Activated CD4-positive, alpha-beta memory T cell treated with anti-CD3 and anti-CD28 coated beads for 36 hours (primary cell): ENCODE results near the gene SMIM43. TPM values are rescaled to one million over a fixed set of nuclear protein-coding genes. Genes with fewer than 3 reads are reported as not detected.

Source experiments
- CTCF ChIA-PET: fragments of 350-600 bp; sonication (Branson Sonifier 250); formaldehyde crosslinking; loops from one replicate; lab custom pipeline; 2021; ENCODE audit warnings: antibody characterized with exemption, inconsistent platforms; lab: Charles Lee
- POLR2A ChIA-PET: fragments of 350-600 bp; sonication (Branson Sonifier 250); formaldehyde crosslinking; loops from one replicate; lab custom pipeline; 2021; ENCODE audit warnings: antibody characterized with exemption; lab: Charles Lee
- DNase-seq: peaks from one replicate; pipeline ENCODE4 v3.0.0-alpha.2; 2020
- H3K27ac Mint-ChIP-seq: one replicate; pipeline ENCODE4 v1.8.0; 2021; ENCODE audit warnings: mixed read lengths
- H3K27me3 Mint-ChIP-seq: one replicate; pipeline ENCODE4 v1.8.0; 2021; ENCODE audit warnings: mixed read lengths
- H3K36me3 Mint-ChIP-seq: one replicate; pipeline ENCODE4 v1.8.0; 2021; ENCODE audit warnings: mixed read lengths
- H3K4me1 Mint-ChIP-seq: one replicate; pipeline ENCODE4 v1.8.0; 2021; ENCODE audit warnings: low read depth, mixed read lengths
- H3K4me3 Mint-ChIP-seq: one replicate; pipeline ENCODE4 v1.8.0; 2021; ENCODE audit warnings: mild to moderate bottlenecking, mixed read lengths
- H3K9me3 Mint-ChIP-seq: one replicate; pipeline ENCODE4 v1.8.0; 2021; ENCODE audit warnings: mixed read lengths
- intact Hi-C: fragments of 100-400 bp; cut with micrococcal nuclease; formaldehyde crosslinking; loops from one replicate; pipeline ENCODE4 v1.15.1; 2023
- total RNA-seq, 2 experiments: library from RNA; stranded (reverse); gene quantifications; one replicate each; pipeline ENCODE4 v1.2.3, GENCODE V29; 2021

SMIM43 gene
- total RNA-seq, 2 experiments from 2014 or later, result not detected

GRCh38 chr4:121709766-121710405, 55.1 kb downstream of the SMIM43 start:
- intact Hi-C loops, result loop anchor here (5.0 kb wide), 2 partner anchors 453 to 528 kb away; no protein-coding TSS in a partner anchor
- Mint-ChIP-seq H3K9me3 (no peaks in the 10 kb centered on the region), H3K27me3 (peaks cover 39% of the 10 kb centered on the region), H3K27ac (no peak overlapping the region), H3K4me3 (no peak overlapping the region), H3K4me1 (peaks cover 43% of the 10 kb centered on the region), H3K36me3 (no peaks in the 10 kb centered on the region)
- ChIA-PET POLR2A (no interaction called here), CTCF (no interaction called here)
- DNase-seq, result no peak

Other genes with a start within 250 kb of the SMIM43 start
- gene ANXA5, start 68.2 kb downstream of the SMIM43 start, total RNA-seq, result 100 to 1,000 TPM; 132 to 140 TPM
- 10 to 100 TPM; 65.9 to 68.0 TPM for gene EXOSC9, start 36.2 kb upstream of the SMIM43 start, total RNA-seq
- gene CCNA2, start 58.7 kb upstream of the SMIM43 start, total RNA-seq, result 100 to 1,000 TPM in 1 of 2 experiments, 10 to 100 TPM in 1; 98.2 to 100 TPM
- gene BBS7, start 105.3 kb upstream of the SMIM43 start, total RNA-seq, result 10 to 100 TPM; 15.2 to 17.9 TPM
- 1 to 10 TPM; 1.0 to 1.6 TPM for gene TRPC3, start 186.9 kb upstream of the SMIM43 start, total RNA-seq